GM20000 (cell line): ENCODE data around the gene ARHGAP26.

ENCODE experiments used
- DNase-seq: peaks from one replicate; pipeline ENCODE4 v3.0.0; 2012; ENCODE audit warnings: low spot score
- TF ChIP-seq, protein P1 (sequence below): IDR thresholded peaks from 2 replicates; pipeline ENCODE4 v1.5.1; 2012; ENCODE audit warnings: mild to moderate bottlenecking, control low read depth; ENCODE audit errors: extremely low read depth, missing control alignments

The ARHGAP26 gene

DNA sequence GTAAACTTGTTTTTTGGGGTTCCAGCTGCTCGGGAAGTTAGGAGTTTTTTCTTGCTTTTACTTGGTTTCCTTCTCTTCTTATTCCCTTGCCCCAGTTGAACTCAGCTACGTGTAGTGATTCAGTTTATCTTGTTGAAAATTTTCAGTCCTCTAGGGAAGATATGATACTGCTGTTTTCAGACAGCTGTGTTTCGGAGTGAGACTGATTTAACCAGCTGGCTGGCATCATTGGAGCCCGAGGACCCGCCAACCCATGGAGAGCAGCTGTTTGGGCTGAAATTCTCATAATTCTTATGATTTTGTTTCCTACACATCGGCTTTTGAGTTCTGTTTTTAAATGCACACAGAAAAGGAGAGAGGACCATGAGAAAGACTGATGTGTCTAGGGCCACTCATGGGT lies 361.8 kb downstream of the ARHGAP26 start:
- DNase-seq, result no peak
- TF ChIP-seq, protein P1, sequence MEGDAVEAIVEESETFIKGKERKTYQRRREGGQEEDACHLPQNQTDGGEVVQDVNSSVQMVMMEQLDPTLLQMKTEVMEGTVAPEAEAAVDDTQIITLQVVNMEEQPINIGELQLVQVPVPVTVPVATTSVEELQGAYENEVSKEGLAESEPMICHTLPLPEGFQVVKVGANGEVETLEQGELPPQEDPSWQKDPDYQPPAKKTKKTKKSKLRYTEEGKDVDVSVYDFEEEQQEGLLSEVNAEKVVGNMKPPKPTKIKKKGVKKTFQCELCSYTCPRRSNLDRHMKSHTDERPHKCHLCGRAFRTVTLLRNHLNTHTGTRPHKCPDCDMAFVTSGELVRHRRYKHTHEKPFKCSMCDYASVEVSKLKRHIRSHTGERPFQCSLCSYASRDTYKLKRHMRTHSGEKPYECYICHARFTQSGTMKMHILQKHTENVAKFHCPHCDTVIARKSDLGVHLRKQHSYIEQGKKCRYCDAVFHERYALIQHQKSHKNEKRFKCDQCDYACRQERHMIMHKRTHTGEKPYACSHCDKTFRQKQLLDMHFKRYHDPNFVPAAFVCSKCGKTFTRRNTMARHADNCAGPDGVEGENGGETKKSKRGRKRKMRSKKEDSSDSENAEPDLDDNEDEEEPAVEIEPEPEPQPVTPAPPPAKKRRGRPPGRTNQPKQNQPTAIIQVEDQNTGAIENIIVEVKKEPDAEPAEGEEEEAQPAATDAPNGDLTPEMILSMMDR, result no peak

DNA sequence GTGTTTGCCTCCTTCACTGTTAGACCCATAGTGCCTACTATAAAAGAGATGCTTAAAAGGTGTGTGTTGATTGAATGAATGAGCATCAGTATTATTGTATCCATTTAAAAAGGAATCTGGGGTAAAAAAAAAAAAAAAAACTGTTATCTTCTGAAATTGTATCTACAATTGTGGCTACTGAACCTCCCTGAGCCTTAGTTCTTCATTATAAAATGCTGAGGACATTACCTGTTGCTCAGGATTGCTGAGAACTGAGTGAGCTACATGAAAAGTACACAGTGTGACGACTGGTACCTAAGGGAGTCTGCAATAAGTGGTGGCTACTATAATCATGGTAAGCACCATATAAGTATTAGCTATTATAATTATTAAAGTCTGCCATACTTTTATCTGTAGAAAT lies 362.6 kb downstream of the ARHGAP26 start:
- TF ChIP-seq, protein P1, result no peak
- no peak for DNase-seq

DNA sequence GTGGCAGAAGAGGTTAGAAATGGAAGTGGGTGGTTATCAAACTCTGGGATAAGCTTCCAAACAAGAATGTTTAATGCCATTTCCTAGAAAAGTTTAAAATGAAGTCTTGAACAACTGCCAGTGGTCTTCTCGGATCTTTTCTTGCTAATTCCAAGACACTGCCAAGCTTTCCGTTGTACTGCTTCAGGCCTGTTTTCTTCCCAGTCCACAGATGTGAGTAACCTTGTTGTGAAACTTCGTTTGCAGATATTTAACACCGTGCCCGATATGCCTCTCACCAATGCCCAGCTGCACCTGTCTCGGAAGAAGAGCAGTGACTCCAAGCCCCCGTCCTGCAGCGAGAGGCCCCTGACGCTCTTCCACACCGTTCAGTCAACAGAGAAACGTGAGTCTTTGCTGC lies 363.5 kb downstream of the ARHGAP26 start:
- TF ChIP-seq, protein P1, result no peak
- no peak for DNase-seq

DNA sequence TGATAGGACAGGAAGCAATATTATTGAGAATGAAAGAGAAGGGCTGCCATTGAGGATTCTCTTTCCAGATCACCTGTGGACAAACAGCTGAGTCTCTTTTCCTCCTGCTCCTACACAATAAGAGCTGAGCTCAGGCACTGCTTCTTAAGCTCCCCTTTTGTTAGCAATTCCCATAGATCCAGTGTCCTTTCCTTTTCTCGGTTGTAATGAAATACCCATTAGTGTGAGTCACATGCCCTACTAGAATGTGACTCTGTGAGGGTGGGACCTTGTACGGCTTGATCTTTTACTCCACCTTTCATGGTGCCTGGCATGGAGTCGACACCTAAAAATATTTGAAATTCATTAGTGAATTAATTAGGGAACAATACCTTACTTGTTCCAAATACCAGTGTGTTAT lies 364.1 kb downstream of the ARHGAP26 start:
- DNase-seq, result no peak
- TF ChIP-seq, protein P1, result no peak

DNA sequence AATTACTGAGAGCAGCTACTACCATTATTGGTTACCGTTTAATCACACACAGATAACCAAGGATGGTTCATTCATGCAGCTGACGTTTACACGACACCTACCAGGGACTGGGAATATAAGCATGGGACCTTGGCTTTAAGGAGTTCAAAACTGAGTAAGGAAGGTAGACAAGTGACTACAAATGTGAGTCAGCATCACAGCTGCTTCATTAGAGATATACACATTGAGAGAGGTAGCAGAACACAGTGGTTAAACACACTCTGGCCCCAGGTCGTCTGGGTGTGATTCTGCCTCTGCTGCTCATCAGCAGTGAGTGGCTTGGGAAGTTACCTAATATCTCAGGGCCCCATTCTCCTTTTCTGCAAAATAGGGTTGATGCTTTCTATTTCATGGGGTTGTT lies 364.7 kb downstream of the ARHGAP26 start:
- TF ChIP-seq, protein P1, result no peak
- no peak for DNase-seq

DNA sequence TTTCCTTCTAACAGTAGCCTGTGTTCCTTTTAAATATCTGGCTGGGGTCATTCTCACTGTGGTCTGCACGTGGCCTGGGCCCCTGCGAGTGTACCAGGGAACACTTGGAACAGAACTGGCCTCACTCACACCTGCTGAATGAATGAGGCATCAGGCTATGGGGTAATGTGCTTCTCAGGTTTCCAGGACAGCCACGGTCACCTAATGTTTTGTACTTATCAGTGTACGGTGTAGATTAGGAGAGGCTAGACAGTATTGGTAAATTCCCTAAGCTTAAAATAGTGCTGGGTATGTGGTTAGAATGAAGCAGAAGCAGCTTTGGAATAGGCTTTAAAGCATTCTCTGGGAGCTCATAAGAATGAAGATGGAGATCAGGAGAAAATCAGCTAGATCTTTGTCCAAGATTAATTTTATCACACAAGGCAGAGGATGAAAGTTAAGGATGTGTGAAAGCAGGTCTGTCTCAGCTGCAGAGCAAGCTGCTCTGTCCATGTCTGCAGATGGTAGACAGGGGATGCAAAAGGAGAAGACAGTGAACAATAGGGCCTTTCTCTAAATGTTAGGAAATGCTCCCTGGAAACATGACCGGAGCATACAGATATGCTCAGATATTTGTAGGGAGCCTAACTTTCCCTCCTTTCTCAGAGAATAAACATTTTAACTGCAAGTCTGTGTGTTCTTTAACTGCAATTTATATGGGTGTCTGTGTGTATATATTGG lies 365.8 kb downstream of the ARHGAP26 start:
- TF ChIP-seq, protein P1, result no peak
- DNase-seq, result no peak

DNA sequence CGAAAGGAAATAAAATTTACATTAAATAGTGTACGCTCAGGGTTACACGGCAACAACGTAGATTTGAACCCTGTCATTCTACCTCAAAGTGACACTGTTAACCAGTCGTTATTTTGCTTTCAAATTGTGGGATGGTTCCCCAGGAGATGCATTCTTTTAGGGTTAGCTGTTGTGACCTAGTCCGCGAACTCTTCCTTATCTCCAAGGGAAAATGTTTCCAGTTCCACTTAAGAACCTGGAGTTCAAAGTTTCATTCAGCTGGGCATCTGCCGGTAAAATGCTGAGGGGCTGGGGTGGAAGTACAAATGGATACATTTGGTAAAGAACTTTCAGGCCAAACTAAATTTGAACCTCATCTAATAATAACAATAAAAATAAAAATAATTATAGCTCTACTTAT lies 368.7 kb downstream of the ARHGAP26 start:
- no peak for DNase-seq
- TF ChIP-seq, protein P1, result no peak
